ENCODE measurements around the gene LPP. TPM values are rescaled to one million over a fixed set of nuclear protein-coding genes. Genes with fewer than 3 reads are reported as not detected.

Gene LPP
- total RNA-seq, 4 donors from 2014 or later: 56.0 to 65.7 (median 58.1) TPM

- H3K27me3 ChIP-seq: no peaks in the 10 kb centered on the region
- DNase-seq (no peak), ATAC-seq (peak in 1 of 2 donors; percentile 59)
- TF ChIP-seq CTCF (IDR thresholded peaks at IDR 0.05 in 4 of 5, conservative IDR thresholded peaks at IDR 0.05 in 1 of 5) (no peak), POLR2A (IDR thresholded peaks at IDR 0.05) (no peak)
- no peak overlapping the region for H3K4me3 ChIP-seq
- H3K36me3 ChIP-seq: no peaks in the 10 kb centered on the region
- peak overlapping the region; percentile 37 to 49 (median 46) for H3K27ac ChIP-seq
- in situ Hi-C loops (cut with MboI; ENCODE audit: low sequenced_read_pairs in 4 of 4): no loop called here
- intact Hi-C loops (cut with DNase I; ENCODE audit: low total_unique reads): no loop called here
- H3K9me3 ChIP-seq: no peaks in the 10 kb centered on the region
- H3K4me1 ChIP-seq: peaks cover 21 to 28% of the 10 kb centered on the region in 2 donors
Observed at GRCh38 chr3:188390775-188391443, 237.0 kb downstream of the LPP start.

- in situ Hi-C loops (cut with MboI; ENCODE audit: low sequenced_read_pairs in 4 of 4): no loop called here
Observed at GRCh38 chr3:188391592-188391991, 237.6 kb downstream of the LPP start.

GRCh38 chr3:188392076-188392475 is 238.1 kb downstream of the LPP start:
- DNase-seq (no peak), ATAC-seq (no peak)
- Histone ChIP-seq H3K4me1 (peaks cover 32 to 37% of the 10 kb centered on the region in 2 donors), H3K9me3 (no peaks in the 10 kb centered on the region), H3K36me3 (no peaks in the 10 kb centered on the region), H3K27ac (no peak overlapping the region), H3K4me3 (no peak overlapping the region), H3K27me3 (no peaks in the 10 kb centered on the region)
- intact Hi-C loops (cut with DNase I; ENCODE audit: low total_unique reads) (no loop called here), in situ Hi-C loops (cut with MboI; ENCODE audit: low sequenced_read_pairs in 4 of 4) (no loop called here)
- no peak for TF ChIP-seq CTCF (IDR thresholded peaks at IDR 0.05 in 4 of 5, conservative IDR thresholded peaks at IDR 0.05 in 1 of 5)
- no peak for TF ChIP-seq POLR2A (IDR thresholded peaks at IDR 0.05)

More at GRCh38 chr3:188391592-188391991, 237.6 kb downstream of the LPP start:
- Histone ChIP-seq H3K27ac (no peak overlapping the region), H3K9me3 (no peaks in the 10 kb centered on the region), H3K27me3 (no peaks in the 10 kb centered on the region), H3K4me3 (no peak overlapping the region), H3K4me1 (peaks cover 27 to 32% of the 10 kb centered on the region in 2 donors), H3K36me3 (no peaks in the 10 kb centered on the region)
- DNase-seq (no peak), ATAC-seq (no peak)
- intact Hi-C loops (cut with DNase I; ENCODE audit: low total_unique reads): no loop called here
- TF ChIP-seq CTCF (IDR thresholded peaks at IDR 0.05 in 4 of 5, conservative IDR thresholded peaks at IDR 0.05 in 1 of 5) (no peak), POLR2A (IDR thresholded peaks at IDR 0.05) (no peak)

GRCh38 chr3:188394623-188395022 is 240.7 kb downstream of the LPP start:
- Histone ChIP-seq H3K27me3 (no peaks in the 10 kb centered on the region), H3K27ac (peak overlapping the region in 1 of 4 donors; percentile 74), H3K4me1 (peaks cover 46 to 50% of the 10 kb centered on the region in 2 donors), H3K36me3 (no peaks in the 10 kb centered on the region), H3K9me3 (no peaks in the 10 kb centered on the region), H3K4me3 (no peak overlapping the region)
- ATAC-seq (no peak), DNase-seq (no peak)
- intact Hi-C loops (cut with DNase I; ENCODE audit: low total_unique reads): no loop called here
- in situ Hi-C loops (cut with MboI; ENCODE audit: low sequenced_read_pairs in 4 of 4): no loop called here
- TF ChIP-seq POLR2A (IDR thresholded peaks at IDR 0.05): no peak
- TF ChIP-seq CTCF (IDR thresholded peaks at IDR 0.05 in 4 of 5, conservative IDR thresholded peaks at IDR 0.05 in 1 of 5): no peak

Measured in gastrocnemius medialis (tissue), 4 donors.